ENCODE measurements around the gene ZNF81. TPM values are rescaled to one million over a fixed set of nuclear protein-coding genes. Genes with fewer than 3 reads are reported as not detected.

The ZNF81 gene
- total and polyA plus RNA-seq, 4 donors, result 0.74 to 5.4 (median 2.0) TPM

- H3K4me3 ChIP-seq (ENCODE audit: low read depth in 1 of 3, low read length in 3 of 3), result no peak overlapping the region
- WGBS, result 31% methylated on average over 2 of the region's 2 CpGs
Observed at GRCh38 chrX:47831788-47832187, 4.9 kb upstream of the ZNF81 start.

GRCh38 chrX:47838361-47838760, 1.7 kb downstream of the ZNF81 start:
- TF ChIP-seq ZBTB33 (IDR thresholded peaks at IDR 0.05) (no peak), REST (IDR thresholded peaks at IDR 0.05) (no peak), ATF3 (IDR thresholded peaks at IDR 0.05) (no peak), GABPA (IDR thresholded peaks at IDR 0.05 in 1 of 2, conservative IDR thresholded peaks at IDR 0.05 in 1 of 2) (no peak), RXRA (IDR thresholded peaks at IDR 0.05) (no peak), FOXA2 (IDR thresholded peaks at IDR 0.05) (no peak), RAD21 (IDR thresholded peaks at IDR 0.05) (no peak), YY1 (IDR thresholded peaks at IDR 0.05) (no peak), SP1 (IDR thresholded peaks at IDR 0.05) (no peak), MAX (IDR thresholded peaks at IDR 0.05) (no peak), CTCF (IDR thresholded peaks at IDR 0.05; ENCODE audit: low read depth, low read length, missing input control) (no peak), TAF1 (conservative IDR thresholded peaks at IDR 0.05) (no peak), HNF4A (conservative IDR thresholded peaks at IDR 0.05) (no peak), JUND (IDR thresholded peaks at IDR 0.05) (no peak), HNF4G (IDR thresholded peaks at IDR 0.05) (no peak), NR2F2 (IDR thresholded peaks at IDR 0.05) (no peak), FOXA1 (IDR thresholded peaks at IDR 0.05) (no peak), EGR1 (IDR thresholded peaks at IDR 0.05; ENCODE audit: low read depth in 2 of 2) (no peak)
- 85% methylated on average over 1 of the region's 1 CpG for WGBS
- no peaks in the 10 kb centered on the region for H3K9me3 ChIP-seq (ENCODE audit: control insufficient read depth in 4 of 4, low read length in 3 of 4)
- DNase-seq (ENCODE audit: low spot score), result no peak
- no peaks in the 10 kb centered on the region for H3K36me3 ChIP-seq (ENCODE audit: control insufficient read depth in 4 of 4, insufficient read depth in 3 of 4, low read depth in 1 of 4, low read length in 3 of 4)
- H3K4me3 ChIP-seq (ENCODE audit: low read depth in 1 of 3, low read length in 3 of 3), result no peak overlapping the region
- peaks cover 0 to 10% (median 5%) of the 10 kb centered on the region in 4 donors for H3K4me1 ChIP-seq (ENCODE audit: control insufficient read depth in 4 of 4, insufficient read depth in 4 of 4, low read length in 3 of 4)
- no peak overlapping the region for H3K27ac ChIP-seq (ENCODE audit: low read depth in 1 of 2, low read length in 2 of 2)
- H3K9ac ChIP-seq (ENCODE audit: low read depth in 1 of 2, low read length in 2 of 2), result no peak overlapping the region
- H3K27me3 ChIP-seq (ENCODE audit: control insufficient read depth in 4 of 4, insufficient read depth in 4 of 4, low read length in 3 of 4), result no peaks in the 10 kb centered on the region

More at GRCh38 chrX:47831788-47832187, 4.9 kb upstream of the ZNF81 start:
- no peaks in the 10 kb centered on the region for H3K9me3 ChIP-seq (ENCODE audit: control insufficient read depth in 4 of 4, low read length in 3 of 4)
- peak; percentile 40 for DNase-seq (ENCODE audit: low spot score)
- H3K27me3 ChIP-seq (ENCODE audit: control insufficient read depth in 4 of 4, insufficient read depth in 4 of 4, low read length in 3 of 4), result no peaks in the 10 kb centered on the region
- peaks cover 0 to 4% (median 0%) of the 10 kb centered on the region in 4 donors for H3K4me1 ChIP-seq (ENCODE audit: control insufficient read depth in 4 of 4, insufficient read depth in 4 of 4, low read length in 3 of 4)
- H3K27ac ChIP-seq (ENCODE audit: low read depth in 1 of 2, low read length in 2 of 2), result no peak overlapping the region
- H3K9ac ChIP-seq (ENCODE audit: low read depth in 1 of 2, low read length in 2 of 2), result no peak overlapping the region
- H3K36me3 ChIP-seq (ENCODE audit: control insufficient read depth in 4 of 4, insufficient read depth in 3 of 4, low read depth in 1 of 4, low read length in 3 of 4), result no peaks in the 10 kb centered on the region
- TF ChIP-seq MAX (IDR thresholded peaks at IDR 0.05) (no peak), HNF4A (conservative IDR thresholded peaks at IDR 0.05) (peak in 1 of 2 donors; percentile 61), NR2F2 (IDR thresholded peaks at IDR 0.05) (no peak), JUND (IDR thresholded peaks at IDR 0.05) (no peak), RAD21 (IDR thresholded peaks at IDR 0.05) (peak; percentile 68 to 79), HNF4G (IDR thresholded peaks at IDR 0.05) (peak; percentile 19), CTCF (IDR thresholded peaks at IDR 0.05; ENCODE audit: low read depth, low read length, missing input control) (peak; percentile 57)
